CD8-positive, alpha-beta memory T cell (primary cell): ENCODE data around the gene TIGD3. TPM values are rescaled to one million over a fixed set of nuclear protein-coding genes. Genes with fewer than 3 reads are reported as not detected.

Experiments
- CTCF ChIA-PET: fragments of 350-600 bp; sonication (Branson Sonifier 250); formaldehyde crosslinking; loops from one replicate; lab custom pipeline; 2021; ENCODE audit warnings: antibody characterized with exemption; lab: Charles Lee
- POLR2A ChIA-PET: fragments of 350-600 bp; sonication (Branson Sonifier 250); formaldehyde crosslinking; loops from one replicate; lab custom pipeline; 2021; ENCODE audit warnings: antibody characterized with exemption; lab: Charles Lee
- DNase-seq, 5 donors: peaks; one replicate each; pipeline versions ENCODE4 v3.0.0 to v3.0.0-alpha.2; 2020 to 2022; ENCODE audit warnings: mixed read lengths in 1 of 5
- H3K27ac ChIP-seq: one replicate; pipeline ENCODE4 v1.7.0; 2013; ENCODE audit warnings: low read depth, mild to moderate bottlenecking, low read length, moderate library complexity
- H3K27me3 ChIP-seq: 2 replicates; pipeline ENCODE4 v1.7.0; 2013; ENCODE audit warnings: low read length, mild to moderate bottlenecking; ENCODE audit not compliant: insufficient read depth, poor library complexity, severe bottlenecking
- H3K36me3 ChIP-seq: 2 replicates; pipeline ENCODE4 v1.7.0; 2013; ENCODE audit warnings: mild to moderate bottlenecking, low read length, moderate library complexity; ENCODE audit not compliant: insufficient read depth
- H3K4me1 ChIP-seq: 2 replicates; pipeline ENCODE4 v1.7.0; 2013; ENCODE audit warnings: mild to moderate bottlenecking, low read length, moderate library complexity; ENCODE audit not compliant: insufficient read depth
- H3K4me3 ChIP-seq: 2 replicates; pipeline ENCODE4 v1.7.0; 2013; ENCODE audit warnings: mild to moderate bottlenecking, low read length
- H3K9me3 ChIP-seq: 2 replicates; pipeline ENCODE4 v1.7.0; 2013; ENCODE audit warnings: mild to moderate bottlenecking, low read length
- H3K27ac Mint-ChIP-seq, 8 donors: one replicate each; pipeline ENCODE4 v1.8.0; 2020 to 2021; ENCODE audit warnings: mixed read lengths in 8 of 8, mild to moderate bottlenecking in 6 of 8, inconsistent platforms in 3 of 8, moderate library complexity in 3 of 8
- H3K27me3 Mint-ChIP-seq, 2 donors: one replicate each; pipeline ENCODE4 v1.8.0; 2020 to 2021; ENCODE audit warnings: mixed read lengths in 2 of 2, mild to moderate bottlenecking in 1 of 2, moderate library complexity in 1 of 2
- H3K36me3 Mint-ChIP-seq, 3 donors: one replicate each; pipeline ENCODE4 v1.8.0; 2020 to 2021; ENCODE audit warnings: mixed read lengths in 3 of 3, inconsistent platforms in 1 of 3, mild to moderate bottlenecking in 1 of 3
- H3K4me1 Mint-ChIP-seq, 3 donors: one replicate each; pipeline ENCODE4 v1.8.0; 2020 to 2021; ENCODE audit warnings: mixed read lengths in 3 of 3, inconsistent platforms in 1 of 3, mild to moderate bottlenecking in 1 of 3
- H3K4me3 Mint-ChIP-seq, 7 donors: one replicate each; pipeline ENCODE4 v1.8.0; 2020 to 2021; ENCODE audit warnings: mixed read lengths in 7 of 7, mild to moderate bottlenecking in 6 of 7, moderate library complexity in 4 of 7, inconsistent platforms in 2 of 7
- H3K9me3 Mint-ChIP-seq, 5 donors: one replicate each; pipeline ENCODE4 v1.8.0; 2020 to 2022; ENCODE audit warnings: mixed read lengths in 5 of 5, mild to moderate bottlenecking in 3 of 5, moderate library complexity in 2 of 5, inconsistent platforms in 1 of 5
- polyA plus RNA-seq: library from polyadenylated mRNA; unstranded; fragments of 300-500 nt; fragmentation: Illumina TruSeq; gene quantifications from one replicate; pipeline ENCODE4 v1.2.3, GENCODE V29; 2021
- total RNA-seq, 2 experiments: library from RNA; stranded (reverse); gene quantifications; one replicate each; pipeline ENCODE4 v1.2.3, GENCODE V29; 2021

The TIGD3 gene
- total and polyA plus RNA-seq, 3 experiments from 2014 or later, result 0.59 to 1.2 (median 0.91) TPM

DNA sequence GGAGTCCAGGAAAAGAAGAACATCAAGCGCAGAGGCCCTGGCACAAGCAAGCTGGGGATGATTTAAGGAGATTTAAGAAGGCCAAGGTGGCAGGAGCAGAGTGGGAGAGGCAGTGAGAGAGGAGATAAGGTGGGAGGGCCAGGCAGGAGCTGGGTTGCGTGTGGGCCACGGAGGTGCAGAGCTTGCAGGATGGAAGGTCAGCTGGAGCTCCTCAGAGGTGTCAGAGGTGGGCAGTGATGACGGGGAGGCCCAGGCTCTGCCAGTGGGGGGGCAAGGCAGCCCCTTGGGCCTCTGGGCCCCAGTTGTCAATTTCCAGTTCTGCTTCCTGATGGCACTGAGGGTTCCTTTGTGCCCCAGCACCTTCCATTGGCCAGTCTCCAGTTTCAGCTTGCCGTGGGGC, 38.3 kb downstream of the TIGD3 start:
- Mint-ChIP-seq H3K4me1 (peaks cover 20 to 49% (median 27%) of the 10 kb centered on the region in 3 donors), H3K9me3 (no peaks in the 10 kb centered on the region), H3K36me3 (peaks cover 4 to 79% (median 4%) of the 10 kb centered on the region in 3 donors), H3K4me3 (peak overlapping the region in 1 of 7 donors; percentile 65), H3K27ac (peak overlapping the region in 3 of 8 donors; percentile 23 to 64 (median 27)), H3K27me3 (peaks cover 0 to 2% of the 10 kb centered on the region in 2 donors)
- peaks cover 4% of the 10 kb centered on the region for H3K36me3 ChIP-seq
- CTCF ChIA-PET, result interaction anchor here (1.2 kb wide), 1 partner anchor 26 kb away, joined by 3 read pairs; no protein-coding TSS in a partner anchor
- peaks cover 32% of the 10 kb centered on the region for H3K4me1 ChIP-seq
- no peak overlapping the region for H3K27ac ChIP-seq
- no peaks in the 10 kb centered on the region for H3K9me3 ChIP-seq
- POLR2A ChIA-PET, result no interaction called here
- H3K4me3 ChIP-seq, result no peak overlapping the region
- H3K27me3 ChIP-seq, result no peaks in the 10 kb centered on the region
- no peak for DNase-seq

DNA sequence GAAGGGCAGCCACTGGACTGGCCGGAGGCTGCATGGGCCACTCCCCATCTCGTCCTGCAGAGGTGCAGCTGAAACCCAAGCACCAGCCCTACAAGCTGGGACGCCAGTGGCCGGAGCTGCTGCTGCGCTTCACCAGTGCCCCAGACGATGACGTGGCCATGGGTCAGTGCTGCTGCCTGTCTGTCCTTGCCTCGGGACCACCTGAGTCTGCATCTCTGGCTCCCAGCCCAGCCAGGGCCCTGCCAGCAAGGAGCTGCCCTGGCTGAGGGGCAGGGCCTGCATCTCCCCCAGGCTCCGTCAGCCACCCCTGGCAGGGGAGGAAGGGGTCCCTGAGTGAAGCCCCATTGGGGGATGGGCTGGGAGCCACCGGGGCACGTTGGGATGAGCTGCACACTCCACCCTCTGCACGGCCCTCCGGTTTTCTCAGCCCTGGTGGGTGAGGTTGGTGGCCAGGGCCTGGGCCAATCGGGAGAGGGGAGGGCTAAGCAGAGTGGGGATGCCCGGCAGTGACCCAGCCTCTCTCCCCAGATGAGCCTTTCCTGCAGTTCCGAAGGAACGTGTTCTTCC, 39.0 kb downstream of the TIGD3 start:
- H3K4me1 Mint-ChIP-seq, result peaks cover 13 to 42% (median 20%) of the 10 kb centered on the region in 3 donors
- H3K4me1 ChIP-seq, result peaks cover 25% of the 10 kb centered on the region
- no peak for DNase-seq
- no peaks in the 10 kb centered on the region for H3K9me3 ChIP-seq
- no peaks in the 10 kb centered on the region for H3K9me3 Mint-ChIP-seq
- H3K4me3 ChIP-seq, result no peak overlapping the region
- no peak overlapping the region for H3K27ac ChIP-seq
- H3K36me3 Mint-ChIP-seq, result peaks cover 4 to 80% (median 4%) of the 10 kb centered on the region in 3 donors
- peaks cover 4% of the 10 kb centered on the region for H3K36me3 ChIP-seq
- POLR2A ChIA-PET, result no interaction called here
- H3K27me3 ChIP-seq, result no peaks in the 10 kb centered on the region
- H3K4me3 Mint-ChIP-seq, result no peak overlapping the region
- CTCF ChIA-PET, result interaction anchor here (1.2 kb wide), 1 partner anchor 27 kb away, joined by 3 read pairs; no protein-coding TSS in a partner anchor
- H3K27me3 Mint-ChIP-seq, result peaks cover 0 to 2% of the 10 kb centered on the region in 2 donors
- peak overlapping the region in 1 of 8 donors; percentile 64 for H3K27ac Mint-ChIP-seq

DNA sequence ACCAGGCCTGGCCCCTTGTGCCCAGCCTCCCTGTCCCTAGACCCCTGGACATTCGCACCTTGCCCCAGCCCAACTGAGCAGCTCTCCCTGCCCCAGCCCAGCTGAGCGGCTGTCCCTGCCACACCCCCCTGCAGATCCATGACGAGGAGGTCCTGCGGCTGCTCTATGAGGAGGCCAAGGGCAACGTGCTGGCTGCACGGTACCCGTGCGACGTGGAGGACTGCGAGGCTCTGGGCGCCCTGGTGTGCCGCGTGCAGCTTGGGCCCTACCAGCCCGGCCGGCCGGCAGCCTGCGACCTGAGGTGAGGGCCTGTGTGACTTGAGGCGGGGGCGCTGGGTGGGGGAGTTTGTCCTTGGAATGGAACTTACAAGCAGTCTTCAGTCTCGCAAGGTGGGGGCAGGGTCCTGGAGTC, 39.6 kb downstream of the TIGD3 start:
- no peak overlapping the region for H3K27ac ChIP-seq
- no peak overlapping the region for H3K4me3 Mint-ChIP-seq
- H3K27me3 Mint-ChIP-seq, result peaks cover 0 to 2% of the 10 kb centered on the region in 2 donors
- peaks cover 20% of the 10 kb centered on the region for H3K4me1 ChIP-seq
- H3K27ac Mint-ChIP-seq, result no peak overlapping the region
- POLR2A ChIA-PET, result no interaction called here
- CTCF ChIA-PET, result interaction anchor here (1.2 kb wide), 1 partner anchor 27 kb away, joined by 3 read pairs; no protein-coding TSS in a partner anchor
- no peaks in the 10 kb centered on the region for H3K9me3 ChIP-seq
- no peaks in the 10 kb centered on the region for H3K27me3 ChIP-seq
- no peaks in the 10 kb centered on the region for H3K9me3 Mint-ChIP-seq
- no peak for DNase-seq
- no peak overlapping the region for H3K4me3 ChIP-seq
- H3K36me3 ChIP-seq, result peaks cover 4% of the 10 kb centered on the region
- H3K36me3 Mint-ChIP-seq, result peaks cover 4 to 78% (median 4%) of the 10 kb centered on the region in 3 donors
- peaks cover 8 to 36% (median 15%) of the 10 kb centered on the region in 3 donors for H3K4me1 Mint-ChIP-seq

DNA sequence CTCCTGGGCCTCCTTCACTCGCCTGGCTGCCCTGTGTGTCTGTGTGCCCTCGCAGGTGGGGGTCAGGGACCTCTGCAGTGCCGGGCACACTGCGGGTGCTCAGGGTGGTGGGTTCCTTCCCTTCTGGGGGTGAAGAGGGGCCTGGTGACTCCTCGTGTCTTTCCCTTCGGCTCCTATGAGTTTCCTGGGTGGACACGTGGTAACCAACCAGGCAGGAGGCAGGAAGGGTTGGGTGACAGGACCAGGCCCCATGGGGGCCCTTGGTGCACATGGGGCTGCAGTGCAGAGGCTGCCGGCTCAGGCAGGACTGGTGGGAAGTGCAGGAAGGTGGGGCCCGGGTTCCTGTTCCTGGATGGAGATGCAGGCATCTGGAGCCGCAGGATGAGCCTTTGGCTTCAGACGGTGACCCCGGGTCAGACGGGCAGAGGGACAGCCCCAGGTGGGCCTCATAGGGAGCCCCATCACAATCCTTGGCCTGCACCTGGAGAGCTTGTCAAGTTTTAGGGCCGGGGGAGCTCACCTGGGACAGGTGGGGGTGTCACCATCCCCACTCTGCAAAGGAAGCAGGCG, 41.5 kb downstream of the TIGD3 start:
- POLR2A ChIA-PET, result no interaction called here
- Mint-ChIP-seq H3K9me3 (no peaks in the 10 kb centered on the region), H3K27ac (peak overlapping the region in 1 of 8 donors; percentile 54), H3K36me3 (peaks cover 4 to 81% (median 4%) of the 10 kb centered on the region in 3 donors), H3K27me3 (peaks cover 0 to 2% of the 10 kb centered on the region in 2 donors), H3K4me1 (peaks cover 0 to 17% (median 3%) of the 10 kb centered on the region in 3 donors), H3K4me3 (no peak overlapping the region)
- peaks cover 2% of the 10 kb centered on the region for H3K4me1 ChIP-seq
- CTCF ChIA-PET, result interaction anchor here (1.2 kb wide), 2 partner anchors 11 to 19 kb away, joined by 4 to 7 read pairs; no protein-coding TSS in a partner anchor
- no peak overlapping the region for H3K4me3 ChIP-seq
- peaks cover 4% of the 10 kb centered on the region for H3K36me3 ChIP-seq
- DNase-seq, result no peak
- no peaks in the 10 kb centered on the region for H3K9me3 ChIP-seq
- H3K27ac ChIP-seq, result no peak overlapping the region
- no peaks in the 10 kb centered on the region for H3K27me3 ChIP-seq

DNA sequence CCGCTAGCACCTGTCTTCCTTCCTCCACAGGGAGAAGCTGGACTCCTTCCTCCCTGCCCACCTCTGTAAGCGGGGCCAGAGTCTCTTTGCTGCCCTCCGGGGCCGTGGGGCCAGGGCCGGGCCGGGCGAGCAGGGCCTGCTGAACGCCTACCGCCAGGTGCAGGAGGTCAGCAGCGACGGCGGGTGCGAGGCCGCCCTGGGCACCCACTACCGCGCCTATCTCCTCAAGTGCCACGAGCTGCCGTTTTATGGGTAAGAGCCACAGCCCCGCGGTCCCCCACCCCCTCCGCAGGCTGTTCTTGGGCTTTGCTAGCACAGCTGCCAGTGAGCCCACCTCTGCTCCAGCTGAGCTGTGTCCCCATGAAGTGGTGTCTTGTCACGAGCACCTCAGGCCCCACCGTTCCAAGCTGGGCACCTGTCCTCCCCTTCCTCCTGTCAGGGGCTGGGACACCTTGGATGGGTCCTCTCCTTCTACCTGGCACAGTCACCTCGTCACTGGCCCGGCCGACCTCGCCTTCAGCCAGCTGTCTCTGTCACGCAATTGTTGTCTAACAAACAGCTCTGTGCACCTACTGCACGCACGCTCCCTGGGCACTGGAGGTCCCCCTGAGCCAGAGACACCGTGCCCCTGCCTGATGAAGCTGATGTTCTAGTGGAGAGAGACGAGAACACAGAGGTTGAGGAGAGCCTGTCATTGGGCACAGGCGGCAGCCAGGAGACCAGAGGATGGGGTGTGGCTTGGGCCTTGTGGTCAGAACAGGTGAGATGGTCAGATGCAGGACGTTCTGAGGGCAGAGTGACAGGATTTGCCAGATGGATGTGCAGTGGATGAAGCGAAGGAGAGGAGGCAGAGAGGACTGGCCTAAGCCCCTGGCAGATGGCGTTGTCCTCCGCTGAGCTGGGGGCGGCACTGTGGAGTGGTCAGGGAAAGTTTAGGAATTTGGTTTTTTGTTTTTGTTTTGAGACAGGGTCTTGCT, 42.5 kb downstream of the TIGD3 start:
- no peaks in the 10 kb centered on the region for H3K9me3 Mint-ChIP-seq
- peaks cover 0 to 2% of the 10 kb centered on the region in 2 donors for H3K27me3 Mint-ChIP-seq
- no peak overlapping the region for H3K4me3 Mint-ChIP-seq
- H3K4me1 Mint-ChIP-seq, result peaks cover 0 to 11% (median 1%) of the 10 kb centered on the region in 3 donors
- H3K27ac ChIP-seq, result no peak overlapping the region
- H3K4me1 ChIP-seq, result no peaks in the 10 kb centered on the region
- H3K27me3 ChIP-seq, result no peaks in the 10 kb centered on the region
- DNase-seq, result no peak
- POLR2A ChIA-PET, result no interaction called here
- peak overlapping the region in 2 of 8 donors; percentile 21 to 96 for H3K27ac Mint-ChIP-seq
- CTCF ChIA-PET, result interaction anchor here (1.2 to 1.8 kb wide), 3 partner anchors 12 to 20 kb away, joined by 4 to 7 read pairs (median 5); no protein-coding TSS in a partner anchor
- no peaks in the 10 kb centered on the region for H3K9me3 ChIP-seq
- peaks cover 4 to 79% (median 4%) of the 10 kb centered on the region in 3 donors for H3K36me3 Mint-ChIP-seq
- H3K4me3 ChIP-seq, result no peak overlapping the region
- no peaks in the 10 kb centered on the region for H3K36me3 ChIP-seq

DNA sequence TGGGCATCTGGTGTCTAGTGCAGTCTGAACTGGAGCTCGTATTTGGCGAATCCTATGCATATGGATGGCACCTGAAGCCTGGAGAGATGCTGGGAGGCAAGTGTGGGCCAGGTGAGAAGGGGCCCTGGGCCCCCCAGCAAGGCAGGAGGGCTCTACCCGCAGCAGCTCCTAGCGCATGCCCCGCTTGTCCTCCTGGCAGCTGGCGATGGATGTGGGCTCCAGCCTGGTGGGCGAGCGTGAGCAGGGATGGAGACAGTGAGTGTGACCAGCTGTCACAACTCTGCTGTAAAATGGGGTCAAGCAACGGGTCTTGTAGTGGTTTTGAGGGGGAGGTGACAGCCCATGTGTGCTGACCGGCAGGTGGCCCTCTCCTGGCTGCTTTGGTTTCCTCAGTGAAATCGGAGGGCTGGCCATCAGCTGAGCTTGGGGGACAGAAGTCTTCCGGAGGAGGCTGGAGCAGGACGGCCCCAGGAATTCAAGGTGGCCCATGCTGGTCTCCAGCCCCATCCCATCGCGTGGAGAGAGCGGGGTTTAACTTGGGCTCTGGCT, 43.9 kb downstream of the TIGD3 start:
- Mint-ChIP-seq H3K27ac (peak overlapping the region in 1 of 8 donors; percentile 51), H3K36me3 (peaks cover 4 to 75% (median 4%) of the 10 kb centered on the region in 3 donors), H3K4me1 (peaks cover 0 to 4% (median 1%) of the 10 kb centered on the region in 3 donors), H3K9me3 (no peaks in the 10 kb centered on the region), H3K4me3 (peak overlapping the region in 1 of 7 donors; percentile 39), H3K27me3 (no peaks in the 10 kb centered on the region)
- no peaks in the 10 kb centered on the region for H3K36me3 ChIP-seq
- no peak overlapping the region for H3K27ac ChIP-seq
- ChIA-PET CTCF (interaction anchor here (1.8 kb wide), 1 partner anchor 19 kb away, joined by 5 read pairs; no protein-coding TSS in a partner anchor), POLR2A (interaction anchor here (0.8 kb wide), 1 partner anchor 18 kb away, joined by 3 read pairs; no protein-coding TSS in a partner anchor)
- H3K4me1 ChIP-seq, result no peaks in the 10 kb centered on the region
- H3K4me3 ChIP-seq, result no peak overlapping the region
- H3K9me3 ChIP-seq, result no peaks in the 10 kb centered on the region
- no peaks in the 10 kb centered on the region for H3K27me3 ChIP-seq
- no peak for DNase-seq

DNA sequence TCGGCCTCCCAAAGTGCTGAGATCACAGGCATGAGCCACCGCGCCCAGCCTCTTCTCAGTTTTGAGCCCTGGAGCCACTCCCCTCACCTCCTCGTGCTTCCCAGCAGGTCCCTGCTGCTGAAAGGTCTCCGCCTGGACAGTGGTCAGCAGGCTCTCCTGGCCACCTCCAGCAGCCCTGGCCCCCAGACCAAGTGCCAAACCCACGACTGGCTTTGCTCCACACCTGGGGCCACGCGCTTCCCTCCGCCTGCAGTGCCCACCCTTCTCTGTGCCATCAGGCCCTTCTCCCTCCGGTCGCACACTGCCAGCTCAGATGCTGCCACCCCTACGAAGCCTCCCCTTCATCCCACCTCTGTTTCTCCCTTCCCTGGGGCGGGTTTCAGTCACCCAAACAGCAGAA, 44.7 kb downstream of the TIGD3 start:
- H3K27me3 ChIP-seq, result no peaks in the 10 kb centered on the region
- no peak for DNase-seq
- no peak overlapping the region for H3K27ac ChIP-seq
- POLR2A ChIA-PET, result no interaction called here
- H3K4me3 Mint-ChIP-seq, result no peak overlapping the region
- no peaks in the 10 kb centered on the region for H3K9me3 ChIP-seq
- peaks cover 4 to 77% (median 4%) of the 10 kb centered on the region in 3 donors for H3K36me3 Mint-ChIP-seq
- H3K9me3 Mint-ChIP-seq, result no peaks in the 10 kb centered on the region
- CTCF ChIA-PET, result interaction anchor here (1.8 kb wide), 1 partner anchor 18 kb away, joined by 5 read pairs; no protein-coding TSS in a partner anchor
- no peaks in the 10 kb centered on the region for H3K4me1 ChIP-seq
- H3K27ac Mint-ChIP-seq, result peak overlapping the region in 2 of 8 donors; percentile 26 to 42
- peaks cover 0 to 6% (median 1%) of the 10 kb centered on the region in 3 donors for H3K4me1 Mint-ChIP-seq
- no peaks in the 10 kb centered on the region for H3K36me3 ChIP-seq
- H3K4me3 ChIP-seq, result no peak overlapping the region
- no peaks in the 10 kb centered on the region for H3K27me3 Mint-ChIP-seq
